GM18507 (cell line): ENCODE results near the gene ARHGAP21.

Source experiments
- DNase-seq: peaks from one replicate; pipeline ENCODE4 v3.0.0; 2011; ENCODE audit warnings: low read depth; ENCODE audit not compliant: insufficient read length; ENCODE audit errors: extremely low spot score
- FAIRE-seq: peaks from 2 replicates; lab custom pipeline; 2011; peaks lifted over from hg19 to GRCh38; lab: Jason Lieb, UNC

The ARHGAP21 gene

GRCh38 chr10:24554036-24554435, 169.7 kb downstream of the ARHGAP21 start:
- no peak for FAIRE-seq
- DNase-seq = no peak

- FAIRE-seq = no peak
- no peak for DNase-seq
Observed at GRCh38 chr10:24553051-24553612, 170.6 kb downstream of the ARHGAP21 start.

DNA sequence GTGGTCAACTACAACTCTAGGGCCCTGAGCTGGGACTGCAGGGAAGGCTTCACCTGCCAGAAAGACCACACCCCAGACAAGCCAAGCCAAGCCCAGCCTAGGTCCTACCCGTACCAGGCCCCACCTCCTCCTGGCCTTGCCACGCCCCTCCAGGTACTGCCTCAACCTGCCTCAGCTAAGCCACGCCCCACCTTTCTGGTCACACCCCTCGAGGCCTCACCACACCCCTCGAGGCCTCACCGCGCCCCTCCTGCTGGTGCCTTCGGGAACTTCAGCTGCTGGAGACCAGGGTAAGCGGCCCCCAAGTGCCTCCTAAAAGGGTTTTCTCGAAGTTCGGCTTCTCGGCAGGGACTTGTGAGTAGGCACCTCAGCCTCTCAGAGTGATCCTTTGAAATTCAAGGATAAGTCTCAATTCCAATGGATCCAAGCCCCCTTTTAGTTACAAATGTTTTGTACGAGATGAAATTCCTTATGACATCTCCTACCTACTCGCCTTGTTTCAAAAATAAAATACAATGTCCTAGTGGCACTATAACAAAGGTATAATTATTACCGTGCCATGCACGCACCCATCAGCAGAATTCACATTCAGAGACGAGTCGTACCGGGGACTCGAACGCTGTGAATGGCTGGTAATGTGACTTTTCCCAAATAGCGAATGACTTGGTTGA, 171.2 kb downstream of the ARHGAP21 start:
- DNase-seq (peak; percentile 12), FAIRE-seq (no peak)

- DNase-seq (no peak), FAIRE-seq (no peak)
Observed at GRCh38 chr10:24551161-24551560, 172.5 kb downstream of the ARHGAP21 start.

- DNase-seq = no peak
- FAIRE-seq = no peak
Observed at GRCh38 chr10:24550680-24551079, 173.0 kb downstream of the ARHGAP21 start.

DNA sequence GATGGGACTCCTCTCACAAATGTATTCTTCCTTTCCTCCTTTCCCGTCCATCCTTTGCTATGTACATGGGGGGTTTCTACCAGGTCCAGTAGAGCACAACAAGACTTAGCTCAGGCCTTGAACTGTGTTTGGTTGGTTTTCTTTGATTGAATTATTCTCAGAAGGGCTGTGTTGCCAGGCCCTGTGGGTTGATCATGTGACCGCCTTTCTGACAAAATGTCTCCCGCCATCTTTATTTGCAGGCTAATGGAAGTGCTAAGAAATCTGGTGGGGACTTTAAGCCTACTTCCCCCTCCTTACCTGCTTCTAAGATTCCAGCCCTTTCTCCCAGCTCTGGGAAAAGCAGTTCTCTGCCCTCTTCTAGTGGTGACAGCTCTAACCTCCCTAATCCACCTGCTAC, 178.1 kb downstream of the ARHGAP21 start:
- DNase-seq (no peak), FAIRE-seq (no peak)

DNA sequence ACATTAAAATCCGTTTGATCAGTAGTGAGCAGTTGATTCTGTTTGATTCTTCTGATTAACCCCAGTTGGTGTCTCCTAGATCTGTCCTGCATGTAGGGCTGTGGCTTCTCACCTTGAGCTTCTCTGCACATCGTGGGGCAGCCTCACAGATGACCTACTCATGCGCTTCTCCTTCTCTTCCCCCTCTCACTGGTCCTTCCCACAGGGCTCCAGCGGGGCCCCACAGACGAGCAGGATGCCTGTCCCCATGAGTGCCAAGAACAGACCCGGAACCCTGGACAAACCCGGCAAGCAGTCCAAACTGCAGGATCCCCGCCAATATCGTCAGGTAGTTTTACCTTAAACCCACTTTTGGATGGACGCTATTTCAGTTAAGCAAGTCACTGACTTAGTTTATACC, 178.9 kb downstream of the ARHGAP21 start:
- FAIRE-seq (no peak), DNase-seq (no peak)

- FAIRE-seq (no peak), DNase-seq (no peak)
Observed at GRCh38 chr10:24542314-24543270, 181.1 kb downstream of the ARHGAP21 start.

- DNase-seq = no peak
- FAIRE-seq = no peak
Observed at GRCh38 chr10:24541239-24541753, 182.4 kb downstream of the ARHGAP21 start.

GRCh38 chr10:24536636-24537035, 187.1 kb downstream of the ARHGAP21 start:
- no peak for FAIRE-seq
- DNase-seq = no peak

- DNase-seq (no peak), FAIRE-seq (no peak)
Observed at GRCh38 chr10:24533981-24534380, 189.7 kb downstream of the ARHGAP21 start.
